ENCODE measurements around the gene KRT84. TPM values are rescaled to one million over a fixed set of nuclear protein-coding genes. Genes with fewer than 3 reads are reported as not detected.

The KRT84 gene
- total RNA-seq, 1 donor from 2014 or later: not detected

DNA sequence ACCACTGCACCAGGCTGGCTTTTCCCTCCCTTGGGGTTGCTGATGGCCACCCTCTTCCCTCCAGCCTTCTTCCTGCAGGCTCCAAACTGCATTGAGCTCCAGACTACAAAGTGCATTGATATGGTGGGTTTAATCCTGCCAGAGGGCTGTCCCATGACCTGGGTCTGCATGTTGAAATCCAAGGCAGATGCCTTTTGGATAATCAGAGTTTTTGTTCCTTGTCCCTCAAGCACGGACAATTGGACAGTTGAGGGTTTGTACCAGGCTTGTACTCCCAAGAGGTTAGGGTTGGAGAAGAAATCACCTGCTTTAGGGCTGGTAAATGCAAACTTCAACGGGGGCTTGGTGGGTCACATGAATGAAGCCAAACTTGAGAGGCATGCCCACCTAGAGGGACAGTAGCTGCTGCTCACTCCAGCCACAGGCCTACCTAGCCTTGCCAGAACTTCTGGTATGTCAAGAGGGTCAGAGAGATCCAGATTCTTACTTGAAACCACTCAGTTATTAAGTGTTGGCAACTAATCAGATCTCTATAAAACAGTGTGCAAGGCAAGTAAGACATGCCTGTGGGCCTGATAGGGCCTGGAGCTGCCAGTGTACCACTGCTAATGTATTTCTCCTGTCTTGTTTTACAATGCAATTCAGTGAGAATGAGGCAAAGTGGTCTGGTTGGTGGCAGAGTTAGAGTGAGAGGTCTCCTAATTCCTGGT lies 42.5 kb downstream of the KRT84 start:
- TF ChIP-seq, protein P1, sequence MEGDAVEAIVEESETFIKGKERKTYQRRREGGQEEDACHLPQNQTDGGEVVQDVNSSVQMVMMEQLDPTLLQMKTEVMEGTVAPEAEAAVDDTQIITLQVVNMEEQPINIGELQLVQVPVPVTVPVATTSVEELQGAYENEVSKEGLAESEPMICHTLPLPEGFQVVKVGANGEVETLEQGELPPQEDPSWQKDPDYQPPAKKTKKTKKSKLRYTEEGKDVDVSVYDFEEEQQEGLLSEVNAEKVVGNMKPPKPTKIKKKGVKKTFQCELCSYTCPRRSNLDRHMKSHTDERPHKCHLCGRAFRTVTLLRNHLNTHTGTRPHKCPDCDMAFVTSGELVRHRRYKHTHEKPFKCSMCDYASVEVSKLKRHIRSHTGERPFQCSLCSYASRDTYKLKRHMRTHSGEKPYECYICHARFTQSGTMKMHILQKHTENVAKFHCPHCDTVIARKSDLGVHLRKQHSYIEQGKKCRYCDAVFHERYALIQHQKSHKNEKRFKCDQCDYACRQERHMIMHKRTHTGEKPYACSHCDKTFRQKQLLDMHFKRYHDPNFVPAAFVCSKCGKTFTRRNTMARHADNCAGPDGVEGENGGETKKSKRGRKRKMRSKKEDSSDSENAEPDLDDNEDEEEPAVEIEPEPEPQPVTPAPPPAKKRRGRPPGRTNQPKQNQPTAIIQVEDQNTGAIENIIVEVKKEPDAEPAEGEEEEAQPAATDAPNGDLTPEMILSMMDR (IDR thresholded peaks at IDR 0.05; ENCODE audit: insufficient read depth, low read length, poor library complexity, severe bottlenecking): no peak
- H3K27me3 ChIP-seq (ENCODE audit: control insufficient read depth, insufficient read depth, low read length): no peaks in the 10 kb centered on the region
- no peak for DNase-seq (ENCODE audit: low read depth)
- no peak overlapping the region for H3K4me3 ChIP-seq (ENCODE audit: low read depth, low read length)
- no peaks in the 10 kb centered on the region for H3K36me3 ChIP-seq (ENCODE audit: control insufficient read depth, insufficient read depth, low read length)

GRCh38 chr12:52341066-52341580 lies 44.3 kb downstream of the KRT84 start:
- no peaks in the 10 kb centered on the region for H3K36me3 ChIP-seq (ENCODE audit: control insufficient read depth, insufficient read depth, low read length)
- TF ChIP-seq, protein P1 (IDR thresholded peaks at IDR 0.05; ENCODE audit: insufficient read depth, low read length, poor library complexity, severe bottlenecking): no peak
- no peak for DNase-seq (ENCODE audit: low read depth)
- H3K4me3 ChIP-seq (ENCODE audit: low read depth, low read length): no peak overlapping the region
- no peaks in the 10 kb centered on the region for H3K27me3 ChIP-seq (ENCODE audit: control insufficient read depth, insufficient read depth, low read length)

DNA sequence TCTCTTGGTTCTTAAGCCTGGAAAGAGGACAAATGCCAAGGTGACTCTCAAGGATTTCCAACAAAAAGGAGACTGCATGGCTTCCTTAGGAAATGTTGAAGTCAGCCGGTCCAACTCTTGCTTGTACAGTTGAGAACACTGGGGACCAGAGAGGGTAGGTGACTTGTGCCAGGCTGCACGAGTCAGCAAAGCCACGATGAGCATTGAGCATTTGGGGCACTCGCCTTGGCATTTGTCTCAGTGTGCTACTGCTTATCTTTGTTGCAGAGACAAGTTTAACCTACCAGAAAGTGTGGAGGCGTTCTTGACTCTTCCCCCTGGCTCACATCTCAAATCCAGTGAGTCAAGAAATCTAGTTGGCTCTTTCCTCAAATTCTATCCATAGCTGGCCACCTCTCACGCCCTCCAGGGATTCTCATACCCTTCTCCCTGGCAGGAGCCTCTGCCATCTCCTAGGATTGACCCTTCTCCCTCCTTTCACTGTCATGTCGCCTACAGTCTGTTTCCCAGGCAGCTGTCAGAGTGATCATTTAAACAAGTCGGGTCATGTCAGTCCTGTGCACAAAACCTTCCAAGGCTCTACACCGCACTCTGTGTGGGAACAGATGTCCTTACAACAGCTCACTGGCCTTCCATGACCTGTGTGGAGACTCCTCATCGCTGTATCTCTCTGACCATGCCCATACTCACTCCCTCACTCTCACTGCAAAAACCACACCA lies 47.1 kb downstream of the KRT84 start:
- no peak for DNase-seq (ENCODE audit: low read depth)
- Histone ChIP-seq H3K4me3 (ENCODE audit: low read depth, low read length) (no peak overlapping the region), H3K27me3 (ENCODE audit: control insufficient read depth, insufficient read depth, low read length) (no peaks in the 10 kb centered on the region), H3K36me3 (ENCODE audit: control insufficient read depth, insufficient read depth, low read length) (no peaks in the 10 kb centered on the region)
- TF ChIP-seq, protein P1 (IDR thresholded peaks at IDR 0.05; ENCODE audit: insufficient read depth, low read length, poor library complexity, severe bottlenecking): no peak

- Histone ChIP-seq H3K36me3 (ENCODE audit: control insufficient read depth, insufficient read depth, low read length) (no peaks in the 10 kb centered on the region), H3K4me3 (ENCODE audit: low read depth, low read length) (no peak overlapping the region), H3K27me3 (ENCODE audit: control insufficient read depth, insufficient read depth, low read length) (no peaks in the 10 kb centered on the region)
- DNase-seq (ENCODE audit: low read depth): no peak
- TF ChIP-seq, protein P1 (IDR thresholded peaks at IDR 0.05; ENCODE audit: insufficient read depth, low read length, poor library complexity, severe bottlenecking): no peak
These were observed 48.4 kb downstream of the KRT84 start for GRCh38 chr12:52337054-52337453.

GRCh38 chr12:52336641-52337040 lies 48.8 kb downstream of the KRT84 start:
- TF ChIP-seq, protein P1 (IDR thresholded peaks at IDR 0.05; ENCODE audit: insufficient read depth, low read length, poor library complexity, severe bottlenecking): no peak
- Histone ChIP-seq H3K27me3 (ENCODE audit: control insufficient read depth, insufficient read depth, low read length) (no peaks in the 10 kb centered on the region), H3K36me3 (ENCODE audit: control insufficient read depth, insufficient read depth, low read length) (no peaks in the 10 kb centered on the region), H3K4me3 (ENCODE audit: low read depth, low read length) (no peak overlapping the region)
- no peak for DNase-seq (ENCODE audit: low read depth)

Measured in kidney epithelial cell (primary cell).